B cell (primary cell): ENCODE measurements around the gene RNF130. TPM values are rescaled to one million over a fixed set of nuclear protein-coding genes. Genes with fewer than 3 reads are reported as not detected.

Source experiments
- ATAC-seq: fragments of 200-7000 bp; cut with Tn5 transposase; one replicate; pipeline ENCODE4 v1.10.0; 2021; ENCODE audit warnings: low read depth, mild to moderate bottlenecking, moderate number of reproducible peaks, moderate library complexity
- CTCF ChIA-PET: fragments of 350-600 bp; sonication (Branson Sonifier 250); formaldehyde crosslinking; loops from one replicate; lab custom pipeline; 2021; ENCODE audit warnings: antibody characterized with exemption, inconsistent platforms; lab: Charles Lee
- POLR2A ChIA-PET: fragments of 350-600 bp; sonication (Branson Sonifier 250); formaldehyde crosslinking; loops from one replicate; lab custom pipeline; 2021; ENCODE audit warnings: antibody characterized with exemption; lab: Charles Lee
- DNase-seq: peaks from one replicate; pipeline ENCODE4 v3.0.0; 2013
- H2AFZ ChIP-seq: 2 replicates; pipeline ENCODE4 v1.6.1; 2012; ENCODE audit warnings: mild to moderate bottlenecking, low read depth, low read length; ENCODE audit not compliant: insufficient read depth, poor library complexity, severe bottlenecking
- H3K27ac ChIP-seq, 2 donors: 1 replicate in 1 of 2; 2 replicates in 1 of 2; pipeline ENCODE4 v1.5.1; 2012 to 2013; ENCODE audit warnings: low read length in 2 of 2, mild to moderate bottlenecking in 2 of 2, moderate library complexity in 1 of 2
- H3K27me3 ChIP-seq, 4 experiments: fragments of 200-600 bp in 1 of 4; sonication (generic) in 1 of 4; replicated peaks in 1 of 4; 1 replicate in 2 of 4; 2 replicates in 2 of 4; pipeline versions ENCODE4 v1.6.1 to v1.7.0; 2013 to 2016; ENCODE audit warnings: low read length in 3 of 4, mild to moderate bottlenecking in 2 of 4, mixed read lengths in 1 of 4, moderate library complexity in 1 of 4; ENCODE audit not compliant: insufficient read depth in 4 of 4, control insufficient read depth in 3 of 4; ENCODE audit errors: control extremely low read depth in 1 of 4
- H3K36me3 ChIP-seq, 2 experiments: replicated peaks in 1 of 2; 1 replicate in 1 of 2; 2 replicates in 1 of 2; pipeline versions ENCODE4 v1.6.1 to v1.7.1; 2013; ENCODE audit warnings: low read length in 1 of 2; ENCODE audit not compliant: insufficient read depth in 2 of 2, control insufficient read depth in 1 of 2; ENCODE audit errors: control extremely low read depth in 1 of 2, extremely low read depth in 1 of 2
- H3K4me1 ChIP-seq, 2 donors: fragments of 200-600 bp in 1 of 2; sonication (generic) in 1 of 2; 1 replicate in 1 of 2; 2 replicates in 1 of 2; pipeline versions ENCODE4 v1.5.1 to v1.6.1; 2013 to 2017; ENCODE audit warnings: low read length in 2 of 2; ENCODE audit not compliant: control insufficient read depth in 2 of 2, insufficient read depth in 2 of 2
- H3K4me2 ChIP-seq: replicated peaks from 2 replicates; pipeline ENCODE3; 2012; ENCODE audit warnings: mild to moderate bottlenecking, low read depth, low read length; ENCODE audit not compliant: poor library complexity, severe bottlenecking
- H3K4me3 ChIP-seq, 5 experiments: fragments of 200-600 bp in 1 of 5; sonication (generic) in 1 of 5; 1 replicate in 3 of 5; 2 replicates in 2 of 5; pipeline versions ENCODE4 v1.5.1 to v1.7.0; 2011 to 2016; ENCODE audit warnings: low read length in 4 of 5, mild to moderate bottlenecking in 4 of 5, low read depth in 2 of 5, control low read depth in 1 of 5, moderate library complexity in 1 of 5; ENCODE audit not compliant: insufficient read depth in 1 of 5; ENCODE audit errors: control extremely low read depth in 1 of 5, extremely low read depth in 1 of 5
- H3K79me2 ChIP-seq: fragments of 200-600 bp; sonication (generic); one replicate; pipeline ENCODE4 v1.6.0; 2016; ENCODE audit warnings: low read length; ENCODE audit not compliant: control insufficient read depth, insufficient read depth
- H3K9ac ChIP-seq: fragments of 200-600 bp; sonication (generic); 2 replicates; pipeline ENCODE4 v1.6.1; 2017; ENCODE audit warnings: mild to moderate bottlenecking, low read length, moderate library complexity
- H3K9me3 ChIP-seq, 3 donors: one replicate each; pipeline versions ENCODE4 v1.6.1 to v1.7.1; 2013; ENCODE audit warnings: low read length in 2 of 3; ENCODE audit not compliant: control insufficient read depth in 2 of 3, insufficient read depth in 1 of 3; ENCODE audit errors: control extremely low read depth in 1 of 3
- H4K20me1 ChIP-seq: 2 replicates; pipeline ENCODE4 v1.6.0; 2012; ENCODE audit warnings: mild to moderate bottlenecking, low read length; ENCODE audit not compliant: insufficient read depth, control insufficient read depth, poor library complexity, severe bottlenecking
- H3K27ac Mint-ChIP-seq: one replicate; pipeline ENCODE4 v1.8.0; 2021; ENCODE audit warnings: mixed read lengths
- H3K27me3 Mint-ChIP-seq: one replicate; pipeline ENCODE4 v1.8.0; 2021; ENCODE audit warnings: mixed read lengths
- H3K4me1 Mint-ChIP-seq: one replicate; pipeline ENCODE4 v1.8.0; 2021; ENCODE audit warnings: mixed read lengths
- H3K4me3 Mint-ChIP-seq: one replicate; pipeline ENCODE4 v1.8.0; 2021; ENCODE audit warnings: mixed read lengths
- H3K9me3 Mint-ChIP-seq: one replicate; pipeline ENCODE4 v1.8.0; 2022; ENCODE audit warnings: mixed read lengths; ENCODE audit not compliant: insufficient read depth
- EZH2 ChIP-seq: IDR thresholded peaks from 2 replicates; pipeline ENCODE4 v1.6.1; 2012; ENCODE audit warnings: borderline replicate concordance, low read depth, mild to moderate bottlenecking, moderate library complexity, low read length; ENCODE audit not compliant: insufficient read depth, poor library complexity, severe bottlenecking
- WGBS: methylation state at CpG from one replicate; pipeline ENCODE4 v1.1.5; 2013; ENCODE audit warnings: missing lambda C conversion rate; ENCODE audit not compliant: insufficient coverage; 5-methylcytosine and 5-hydroxymethylcytosine counted together
- intact Hi-C: fragments of 100-400 bp; cut with micrococcal nuclease; formaldehyde crosslinking; loops from one replicate; pipeline ENCODE4 v1.10.0; 2022
- polyA plus RNA-seq: library from polyadenylated mRNA; depleted of rRNA; stranded (reverse); fragments of >200 nt; gene quantifications from 2 replicates; pipeline ENCODE4 v1.2.3, GENCODE V29; 2012
- total RNA-seq, 2 donors: library from RNA; stranded (reverse); fragments of 120-200 nt in 1 of 2; gene quantifications; 1 replicate in 1 of 2; 2 replicates in 1 of 2; pipeline versions ENCODE4 v1.2.3 to v1.2.4, GENCODE V29; 2013 to 2022
- TF ChIP-seq, protein P1 (sequence below): fragments of 200-600 bp; IDR thresholded peaks from one replicate; pipeline ENCODE4 v1.8.0; 2022; ENCODE audit warnings: antibody characterized with exemption, mild to moderate bottlenecking

RNF130 gene
- total and polyA plus RNA-seq, 2 donors (not counting 1 experiment from before 2014, with no cell fraction given): 18.1 to 25.8 TPM

DNA sequence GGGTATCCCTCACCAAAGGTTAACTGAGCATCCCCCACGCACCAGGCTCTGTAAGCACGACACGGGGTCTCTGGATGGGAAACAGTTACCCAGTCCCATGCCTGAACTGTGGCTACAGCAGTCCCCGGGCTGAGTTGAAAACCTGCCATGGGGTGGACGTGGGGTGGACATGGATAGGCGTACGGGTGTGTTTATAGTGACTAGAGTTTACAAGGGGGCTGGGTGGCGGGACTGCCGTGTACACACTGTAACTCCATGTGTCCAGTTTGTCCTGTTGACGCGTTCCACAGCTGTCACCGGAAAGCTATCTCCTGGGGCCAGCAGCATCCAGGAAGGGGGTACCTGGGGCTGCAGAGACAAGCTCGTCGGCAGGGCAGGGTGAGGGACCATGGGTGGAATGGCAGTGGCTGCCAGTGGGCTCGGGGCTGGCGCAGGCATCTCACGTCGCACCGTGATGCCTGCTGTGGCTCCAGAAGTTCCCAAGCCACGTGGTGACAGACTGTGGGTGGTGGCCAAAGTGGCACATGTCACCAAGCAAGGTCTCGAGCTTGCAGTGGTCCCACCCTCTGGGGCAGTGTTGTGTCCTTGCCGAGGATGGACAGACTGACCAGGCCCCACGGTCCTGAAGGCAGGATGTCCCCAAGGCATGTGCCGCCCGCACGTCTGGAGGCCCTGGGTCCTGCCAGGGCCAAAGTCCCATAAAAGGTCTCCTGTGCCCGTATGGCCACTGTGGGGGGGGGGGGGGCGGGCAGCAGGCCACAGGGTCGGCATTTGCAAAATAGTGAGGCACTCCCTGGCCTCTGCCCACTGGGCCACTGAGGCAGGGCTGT is 29.3 kb upstream of the RNF130 start:
- H3K36me3 ChIP-seq: no peaks in the 10 kb centered on the region
- no peak overlapping the region for H3K4me2 ChIP-seq
- H3K9me3 Mint-ChIP-seq: peaks cover 2% of the 10 kb centered on the region
- H3K9me3 ChIP-seq: peaks cover 0 to 3% (median 0%) of the 10 kb centered on the region in 3 donors
- H3K27ac Mint-ChIP-seq: no peak overlapping the region
- H3K4me1 ChIP-seq: no peaks in the 10 kb centered on the region
- TF ChIP-seq, protein P1, sequence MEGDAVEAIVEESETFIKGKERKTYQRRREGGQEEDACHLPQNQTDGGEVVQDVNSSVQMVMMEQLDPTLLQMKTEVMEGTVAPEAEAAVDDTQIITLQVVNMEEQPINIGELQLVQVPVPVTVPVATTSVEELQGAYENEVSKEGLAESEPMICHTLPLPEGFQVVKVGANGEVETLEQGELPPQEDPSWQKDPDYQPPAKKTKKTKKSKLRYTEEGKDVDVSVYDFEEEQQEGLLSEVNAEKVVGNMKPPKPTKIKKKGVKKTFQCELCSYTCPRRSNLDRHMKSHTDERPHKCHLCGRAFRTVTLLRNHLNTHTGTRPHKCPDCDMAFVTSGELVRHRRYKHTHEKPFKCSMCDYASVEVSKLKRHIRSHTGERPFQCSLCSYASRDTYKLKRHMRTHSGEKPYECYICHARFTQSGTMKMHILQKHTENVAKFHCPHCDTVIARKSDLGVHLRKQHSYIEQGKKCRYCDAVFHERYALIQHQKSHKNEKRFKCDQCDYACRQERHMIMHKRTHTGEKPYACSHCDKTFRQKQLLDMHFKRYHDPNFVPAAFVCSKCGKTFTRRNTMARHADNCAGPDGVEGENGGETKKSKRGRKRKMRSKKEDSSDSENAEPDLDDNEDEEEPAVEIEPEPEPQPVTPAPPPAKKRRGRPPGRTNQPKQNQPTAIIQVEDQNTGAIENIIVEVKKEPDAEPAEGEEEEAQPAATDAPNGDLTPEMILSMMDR: no peak
- TF ChIP-seq EZH2: no peak
- H3K27me3 ChIP-seq: no peaks in the 10 kb centered on the region
- no peak overlapping the region for H3K27ac ChIP-seq
- intact Hi-C loops: no loop called here
- H3K4me1 Mint-ChIP-seq: no peaks in the 10 kb centered on the region
- ChIA-PET CTCF (no interaction called here), POLR2A (interaction anchor here (0.6 kb wide), 1 partner anchor 321 kb away, joined by 5 read pairs; no protein-coding TSS in a partner anchor)
- no peak overlapping the region for H2AFZ ChIP-seq
- H3K27me3 Mint-ChIP-seq: peaks cover 11% of the 10 kb centered on the region
- no peaks in the 10 kb centered on the region for H4K20me1 ChIP-seq
- no peak overlapping the region for H3K4me3 Mint-ChIP-seq
- H3K79me2 ChIP-seq: no peaks in the 10 kb centered on the region
- no peak for ATAC-seq
- 90% methylated on average over 28 of the region's 29 CpGs for WGBS
- H3K9ac ChIP-seq: no peak overlapping the region
- DNase-seq: no peak
- H3K4me3 ChIP-seq: no peak overlapping the region
